GM19025 (cell line): Measurements from ENCODE around the gene BNIP5.
"Not testable (repeated sequence)": the region's sequence is repeated elsewhere in the genome, so short reads cannot be mapped to it uniquely, and the experiment has no call there.

Experiments used
- ATAC-seq: cut with Tn5 transposase; IDR thresholded peaks from one replicate; pipeline ENCODE4 v1.9.1; 2021; ENCODE audit warnings: mild to moderate bottlenecking, low read depth, moderate library complexity; ENCODE audit not compliant: unreplicated experiment

BNIP5 gene

GRCh38 chr6:36345681-36346466, 9.2 kb upstream of the BNIP5 start:
- ATAC-seq: no peak

- ATAC-seq: no peak
Observed at GRCh38 chr6:36343109-36343680, 6.5 kb upstream of the BNIP5 start.

- no peak for ATAC-seq
Observed at GRCh38 chr6:36340618-36341454, 4.1 kb upstream of the BNIP5 start.

- no peak for ATAC-seq
Observed at GRCh38 chr6:36340306-36340617, 3.6 kb upstream of the BNIP5 start.

GRCh38 chr6:36339146-36339545, 2.5 kb upstream of the BNIP5 start:
- ATAC-seq: no peak

GRCh38 chr6:36338223-36338622, 1.5 kb upstream of the BNIP5 start:
- not testable (repeated sequence) for ATAC-seq

GRCh38 chr6:36337814-36338213, 1.1 kb upstream of the BNIP5 start:
- ATAC-seq: no peak

- ATAC-seq: no peak
Observed at GRCh38 chr6:36336208-36336710, 429 bp downstream of the BNIP5 start.

GRCh38 chr6:36335465-36336207, 1.1 kb downstream of the BNIP5 start:
- ATAC-seq: no peak

GRCh38 chr6:36334832-36335459, 1.7 kb downstream of the BNIP5 start:
- ATAC-seq: no peak

- ATAC-seq: no peak
Observed at GRCh38 chr6:36333931-36334725, 2.6 kb downstream of the BNIP5 start.

GRCh38 chr6:36333171-36333895, 3.4 kb downstream of the BNIP5 start:
- no peak for ATAC-seq

GRCh38 chr6:36331381-36331780, 5.3 kb downstream of the BNIP5 start:
- no peak for ATAC-seq

GRCh38 chr6:36330366-36330765, 6.3 kb downstream of the BNIP5 start:
- ATAC-seq: no peak

- no peak for ATAC-seq
Observed at GRCh38 chr6:36329798-36330291, 6.8 kb downstream of the BNIP5 start.

GRCh38 chr6:36328600-36328999, 8.1 kb downstream of the BNIP5 start:
- no peak for ATAC-seq

- no peak for ATAC-seq
Observed at GRCh38 chr6:36327919-36328236, 8.8 kb downstream of the BNIP5 start.

GRCh38 chr6:36327226-36327918, 9.3 kb downstream of the BNIP5 start:
- ATAC-seq: no peak
